ENCODE results near the gene PAH.

PAH gene

GRCh38 chr12:102950107-102950949, 33.3 kb upstream of the PAH start:
- DNase-seq: no peak

- DNase-seq: peak; percentile 32 to 42
Measured at GRCh38 chr12:102948941-102949352, 31.9 kb upstream of the PAH start.

GRCh38 chr12:102946042-102946441, 29.0 kb upstream of the PAH start:
- no peak for DNase-seq

- DNase-seq: no peak
Measured at GRCh38 chr12:102939670-102940222, 22.7 kb upstream of the PAH start.

- no peak for DNase-seq
Measured at GRCh38 chr12:102939059-102939458, 22.0 kb upstream of the PAH start.

GRCh38 chr12:102933168-102933567, 16.1 kb upstream of the PAH start:
- DNase-seq: no peak

GRCh38 chr12:102927220-102927619, 10.2 kb upstream of the PAH start:
- DNase-seq: no peak

GRCh38 chr12:102921240-102921639, 4.2 kb upstream of the PAH start:
- no peak for DNase-seq

GRCh38 chr12:102920271-102920670, 3.2 kb upstream of the PAH start:
- DNase-seq: no peak

- no peak for DNase-seq
Measured at GRCh38 chr12:102918840-102919239, 1.8 kb upstream of the PAH start.

GRCh38 chr12:102916252-102917025, 605 bp downstream of the PAH start:
- no peak for DNase-seq

GRCh38 chr12:102913453-102914226, 3.4 kb downstream of the PAH start:
- no peak for DNase-seq

GRCh38 chr12:102912258-102912657, 4.8 kb downstream of the PAH start:
- DNase-seq: no peak

GRCh38 chr12:102911320-102911719, 5.7 kb downstream of the PAH start:
- DNase-seq: no peak

GRCh38 chr12:102910792-102911191, 6.3 kb downstream of the PAH start:
- DNase-seq: no peak

- DNase-seq: no peak
Measured at GRCh38 chr12:102910137-102910536, 6.9 kb downstream of the PAH start.

GRCh38 chr12:102907918-102908317, 9.1 kb downstream of the PAH start:
- DNase-seq: no peak

GRCh38 chr12:102905229-102905628, 11.8 kb downstream of the PAH start:
- DNase-seq: no peak

GRCh38 chr12:102903337-102904007, 13.6 kb downstream of the PAH start:
- DNase-seq: no peak

- no peak for DNase-seq
Measured at GRCh38 chr12:102902093-102902492, 15.0 kb downstream of the PAH start.

- no peak for DNase-seq
Measured at GRCh38 chr12:102900389-102900788, 16.7 kb downstream of the PAH start.

- no peak for DNase-seq
Measured at GRCh38 chr12:102896067-102896466, 21.0 kb downstream of the PAH start.
